ENCODE measurements around the gene PICALM.

DNA sequence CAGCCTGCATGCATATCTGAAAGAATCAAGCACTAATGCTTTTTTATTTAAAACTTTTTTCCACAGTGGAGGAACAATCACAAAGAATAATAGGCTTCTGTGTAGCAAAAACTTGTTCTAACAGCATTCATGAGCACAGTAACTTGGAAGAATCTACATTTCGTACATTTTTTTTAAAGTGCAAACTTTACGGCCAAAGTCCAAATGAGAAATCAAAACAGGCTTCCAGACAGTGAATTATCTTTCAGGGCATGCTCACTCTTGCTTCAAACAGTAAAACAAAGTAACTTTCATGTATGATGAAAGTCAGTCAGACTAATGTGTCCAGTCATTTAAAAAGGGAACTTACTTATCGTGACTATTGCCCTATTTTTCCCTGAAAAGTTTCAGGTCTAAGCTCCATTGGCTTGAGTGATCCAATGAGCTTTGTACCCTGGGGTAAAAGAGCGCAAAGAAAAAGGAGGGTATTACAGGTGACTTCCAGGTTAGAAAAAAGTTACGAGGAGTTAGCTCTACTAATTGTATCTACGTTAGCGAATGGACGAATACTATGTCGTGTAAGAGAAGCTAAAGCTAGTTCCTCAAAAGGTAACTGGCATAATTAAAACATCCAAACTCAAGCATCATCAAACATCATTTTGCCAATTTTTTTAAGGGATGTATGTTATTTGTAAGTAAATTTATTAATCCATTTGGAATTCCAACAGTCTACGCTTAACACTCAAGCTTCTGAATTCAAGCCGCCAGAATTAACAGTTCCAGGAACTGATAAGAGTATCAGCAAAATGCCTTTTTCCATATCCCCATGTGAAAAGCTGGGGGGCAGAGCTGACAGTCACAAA is 1.7 kb downstream of the PICALM start:
- no peak for TF ChIP-seq POLR2A (IDR thresholded peaks at IDR 0.05; ENCODE audit: extremely low read depth, insufficient read length)
- TF ChIP-seq, protein P1, sequence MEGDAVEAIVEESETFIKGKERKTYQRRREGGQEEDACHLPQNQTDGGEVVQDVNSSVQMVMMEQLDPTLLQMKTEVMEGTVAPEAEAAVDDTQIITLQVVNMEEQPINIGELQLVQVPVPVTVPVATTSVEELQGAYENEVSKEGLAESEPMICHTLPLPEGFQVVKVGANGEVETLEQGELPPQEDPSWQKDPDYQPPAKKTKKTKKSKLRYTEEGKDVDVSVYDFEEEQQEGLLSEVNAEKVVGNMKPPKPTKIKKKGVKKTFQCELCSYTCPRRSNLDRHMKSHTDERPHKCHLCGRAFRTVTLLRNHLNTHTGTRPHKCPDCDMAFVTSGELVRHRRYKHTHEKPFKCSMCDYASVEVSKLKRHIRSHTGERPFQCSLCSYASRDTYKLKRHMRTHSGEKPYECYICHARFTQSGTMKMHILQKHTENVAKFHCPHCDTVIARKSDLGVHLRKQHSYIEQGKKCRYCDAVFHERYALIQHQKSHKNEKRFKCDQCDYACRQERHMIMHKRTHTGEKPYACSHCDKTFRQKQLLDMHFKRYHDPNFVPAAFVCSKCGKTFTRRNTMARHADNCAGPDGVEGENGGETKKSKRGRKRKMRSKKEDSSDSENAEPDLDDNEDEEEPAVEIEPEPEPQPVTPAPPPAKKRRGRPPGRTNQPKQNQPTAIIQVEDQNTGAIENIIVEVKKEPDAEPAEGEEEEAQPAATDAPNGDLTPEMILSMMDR (IDR thresholded peaks at IDR 0.05; ENCODE audit: low read depth, low read length) = no peak
- TF ChIP-seq, protein P2, sequence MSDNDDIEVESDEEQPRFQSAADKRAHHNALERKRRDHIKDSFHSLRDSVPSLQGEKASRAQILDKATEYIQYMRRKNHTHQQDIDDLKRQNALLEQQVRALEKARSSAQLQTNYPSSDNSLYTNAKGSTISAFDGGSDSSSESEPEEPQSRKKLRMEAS (IDR thresholded peaks at IDR 0.05; ENCODE audit: low read depth, low read length) = no peak

Measured in NB4 (cell line).